ENCODE measurements around the gene SLU7. TPM values are rescaled to one million over a fixed set of nuclear protein-coding genes. Genes with fewer than 3 reads are reported as not detected.

SLU7 gene
- total RNA-seq, 1 experiment from 2014 or later = 33.3 TPM

DNA sequence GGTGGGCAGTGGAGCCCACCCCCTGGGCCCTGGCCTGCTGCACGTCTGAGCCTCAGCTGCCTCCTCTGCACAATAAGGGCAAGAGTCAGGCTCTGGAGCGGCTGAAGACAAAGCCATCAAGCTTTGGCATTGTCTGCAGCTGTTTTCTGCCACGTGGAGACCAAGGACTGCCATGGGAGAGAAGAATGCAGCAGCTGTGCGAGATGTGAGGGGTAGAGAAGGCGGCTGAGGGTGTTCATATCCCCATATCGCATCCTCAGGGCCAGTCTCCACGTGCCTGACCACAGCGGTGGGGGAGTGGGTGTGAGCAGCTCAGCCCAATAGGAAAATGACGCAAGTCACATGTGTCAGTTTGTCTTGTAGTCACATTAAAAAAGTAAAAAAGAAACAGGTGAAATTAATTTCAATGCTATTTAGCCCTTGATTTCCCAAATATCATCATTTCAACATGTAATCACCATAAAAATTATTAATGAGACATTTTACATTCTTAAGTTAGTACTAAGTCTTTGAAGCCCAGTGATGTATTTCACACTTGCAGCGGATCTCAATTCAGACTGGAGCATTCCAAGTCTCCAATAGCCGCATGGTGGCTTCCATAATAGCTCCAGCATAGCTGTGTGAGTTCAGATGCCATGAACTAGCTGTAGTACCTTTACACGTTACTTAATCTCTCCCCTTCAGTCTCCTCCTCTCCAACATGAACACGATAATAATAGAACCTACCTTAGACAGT lies 55.1 kb downstream of the SLU7 start:
- H4K5ac ChIP-seq (ENCODE audit: insufficient read length, low read depth, low read length) = no peak overlapping the region
- no peak overlapping the region for H3K27ac Mint-ChIP-seq

More for the DNA sequence above, 55.1 kb downstream of the SLU7 start:
- no peaks in the 10 kb centered on the region for H3K36me3 Mint-ChIP-seq (ENCODE audit: insufficient read depth in 1 of 3, low read depth in 3 of 3)
- no peak overlapping the region for H3K4ac ChIP-seq (ENCODE audit: low read depth, low read length)
- no peak overlapping the region; a peak in 1 of 5 replicates for H3K4me3 Mint-ChIP-seq
- H3K9ac ChIP-seq (ENCODE audit: extremely low read depth, insufficient read length, low read length) = no peak overlapping the region
- H2AFZ ChIP-seq (ENCODE audit: low read length) = no peak overlapping the region
- no peak overlapping the region for H3K23ac ChIP-seq (ENCODE audit: insufficient read length, low read depth, low read length)
- no peak overlapping the region for H2AK5ac ChIP-seq (ENCODE audit: insufficient read length, low read length)
- H3K27me3 Mint-ChIP-seq (ENCODE audit: low read depth) = peaks cover 8% of the 10 kb centered on the region
- no peaks in the 10 kb centered on the region for H3K79me2 ChIP-seq (ENCODE audit: insufficient read depth, low read length)
- no peak overlapping the region for H3K4me2 ChIP-seq (ENCODE audit: insufficient read depth, insufficient read length, low read length)
- no peaks in the 10 kb centered on the region for H3K27me3 ChIP-seq (ENCODE audit: insufficient read depth, low read length)
- no peaks in the 10 kb centered on the region for H3K23me2 ChIP-seq (ENCODE audit: insufficient read length, low read depth, low read length, poor library complexity, severe bottlenecking)
- no peak overlapping the region for H2BK15ac ChIP-seq (ENCODE audit: low read depth, low read length)
- no peak overlapping the region for H3K27ac ChIP-seq (ENCODE audit: insufficient read length, low read depth, low read length)
- no peak for DNase-seq
- H3T11ph ChIP-seq (ENCODE audit: low read length) = no peak overlapping the region
- H2BK120ac ChIP-seq (ENCODE audit: low read depth, low read length, poor library complexity, severe bottlenecking) = no peak overlapping the region
- H2BK5ac ChIP-seq (ENCODE audit: insufficient read length, low read length) = no peak overlapping the region
- H3K14ac ChIP-seq (ENCODE audit: insufficient read depth, low read length) = no peak overlapping the region
- no peak overlapping the region for H3K18ac ChIP-seq (ENCODE audit: insufficient read length, low read depth, low read length)
- 0 out of 2 replicates have a peak, but pooled peaks cover 2% of the 10 kb centered on the region for H3K4me1 ChIP-seq (ENCODE audit: insufficient read depth, low read length)
- TF ChIP-seq, protein P1, sequence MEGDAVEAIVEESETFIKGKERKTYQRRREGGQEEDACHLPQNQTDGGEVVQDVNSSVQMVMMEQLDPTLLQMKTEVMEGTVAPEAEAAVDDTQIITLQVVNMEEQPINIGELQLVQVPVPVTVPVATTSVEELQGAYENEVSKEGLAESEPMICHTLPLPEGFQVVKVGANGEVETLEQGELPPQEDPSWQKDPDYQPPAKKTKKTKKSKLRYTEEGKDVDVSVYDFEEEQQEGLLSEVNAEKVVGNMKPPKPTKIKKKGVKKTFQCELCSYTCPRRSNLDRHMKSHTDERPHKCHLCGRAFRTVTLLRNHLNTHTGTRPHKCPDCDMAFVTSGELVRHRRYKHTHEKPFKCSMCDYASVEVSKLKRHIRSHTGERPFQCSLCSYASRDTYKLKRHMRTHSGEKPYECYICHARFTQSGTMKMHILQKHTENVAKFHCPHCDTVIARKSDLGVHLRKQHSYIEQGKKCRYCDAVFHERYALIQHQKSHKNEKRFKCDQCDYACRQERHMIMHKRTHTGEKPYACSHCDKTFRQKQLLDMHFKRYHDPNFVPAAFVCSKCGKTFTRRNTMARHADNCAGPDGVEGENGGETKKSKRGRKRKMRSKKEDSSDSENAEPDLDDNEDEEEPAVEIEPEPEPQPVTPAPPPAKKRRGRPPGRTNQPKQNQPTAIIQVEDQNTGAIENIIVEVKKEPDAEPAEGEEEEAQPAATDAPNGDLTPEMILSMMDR (conservative IDR thresholded peaks at IDR 0.05) = no peak
- no peaks in the 10 kb centered on the region for H4K20me1 ChIP-seq (ENCODE audit: control insufficient read depth, insufficient read depth, insufficient read length)
- no peak overlapping the region for H2BK12ac ChIP-seq (ENCODE audit: insufficient read length, low read depth, low read length)
- WGBS (ENCODE audit: extremely low coverage, insufficient read length, low lambda C conversion rate) = no CpG with 5 or more reads among the region's 13 CpGs
- no peaks in the 10 kb centered on the region for H3K9me3 ChIP-seq (ENCODE audit: control insufficient read depth, low read depth, low read length)
- no peak overlapping the region for H2BK20ac ChIP-seq (ENCODE audit: low read depth, low read length, poor library complexity, severe bottlenecking)
- H3K79me1 ChIP-seq (ENCODE audit: insufficient read depth, low read depth, low read length, poor library complexity, severe bottlenecking) = no peaks in the 10 kb centered on the region
- H4K8ac ChIP-seq (replicated peaks; ENCODE audit: insufficient read length, low read depth, low read length) = no peak overlapping the region
- H3K9me3 Mint-ChIP-seq = no peaks in the 10 kb centered on the region
- peaks cover 9 to 18% of the 10 kb centered on the region in 2 experiments for H3K4me1 Mint-ChIP-seq
- no peak overlapping the region for H4K91ac ChIP-seq (ENCODE audit: insufficient read length, low read depth, low read length)
- H3K56ac ChIP-seq (ENCODE audit: insufficient read length, low read depth, low read length) = no peak overlapping the region

Measured in H9 (cell line).